Measurements from ENCODE around the gene FPR3. TPM values are rescaled to one million over a fixed set of nuclear protein-coding genes. Genes with fewer than 3 reads are reported as not detected.
"Not testable (repeated sequence)": the region's sequence is repeated elsewhere in the genome, so short reads cannot be mapped to it uniquely, and the experiment has no call there.

The FPR3 gene
- total and polyA plus RNA-seq, 8 donors = 0.79 to 75.0 (median 1.2) TPM

DNA sequence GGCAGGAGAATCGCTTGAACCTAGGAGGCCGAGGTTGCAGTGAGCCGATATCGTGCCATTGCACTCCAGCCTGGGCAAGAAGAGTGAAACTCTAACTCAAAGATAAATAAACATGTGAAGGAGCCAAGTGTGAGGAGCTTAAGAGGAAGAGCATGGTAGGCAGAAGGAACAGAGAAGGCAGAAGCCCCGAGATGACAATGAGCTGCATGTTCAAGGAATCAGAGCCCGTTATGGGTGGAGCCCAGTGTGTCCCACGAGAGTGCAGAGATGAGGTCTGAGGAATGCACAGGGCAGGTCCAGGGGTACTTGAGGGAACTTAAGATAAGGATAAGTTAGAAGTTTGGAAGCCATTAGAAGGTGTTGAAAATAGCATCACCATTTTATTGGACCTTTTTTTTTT lies 33.3 kb upstream of the FPR3 start:
- Histone ChIP-seq H3K27me3 (peaks cover 0 to 12% of the 10 kb centered on the region in 2 donors), H3K27ac (peak overlapping the region in 1 of 2 donors; percentile 85), H3K4me3 (peak overlapping the region in 1 of 2 donors; percentile 41), H3K9me3 (no peaks in the 10 kb centered on the region), H3K4me1 (peaks cover 0 to 21% of the 10 kb centered on the region in 2 donors), H3K36me3 (no peaks in the 10 kb centered on the region)
- no peak for DNase-seq
- ATAC-seq = peak; percentile 33
- TF ChIP-seq, protein P1, sequence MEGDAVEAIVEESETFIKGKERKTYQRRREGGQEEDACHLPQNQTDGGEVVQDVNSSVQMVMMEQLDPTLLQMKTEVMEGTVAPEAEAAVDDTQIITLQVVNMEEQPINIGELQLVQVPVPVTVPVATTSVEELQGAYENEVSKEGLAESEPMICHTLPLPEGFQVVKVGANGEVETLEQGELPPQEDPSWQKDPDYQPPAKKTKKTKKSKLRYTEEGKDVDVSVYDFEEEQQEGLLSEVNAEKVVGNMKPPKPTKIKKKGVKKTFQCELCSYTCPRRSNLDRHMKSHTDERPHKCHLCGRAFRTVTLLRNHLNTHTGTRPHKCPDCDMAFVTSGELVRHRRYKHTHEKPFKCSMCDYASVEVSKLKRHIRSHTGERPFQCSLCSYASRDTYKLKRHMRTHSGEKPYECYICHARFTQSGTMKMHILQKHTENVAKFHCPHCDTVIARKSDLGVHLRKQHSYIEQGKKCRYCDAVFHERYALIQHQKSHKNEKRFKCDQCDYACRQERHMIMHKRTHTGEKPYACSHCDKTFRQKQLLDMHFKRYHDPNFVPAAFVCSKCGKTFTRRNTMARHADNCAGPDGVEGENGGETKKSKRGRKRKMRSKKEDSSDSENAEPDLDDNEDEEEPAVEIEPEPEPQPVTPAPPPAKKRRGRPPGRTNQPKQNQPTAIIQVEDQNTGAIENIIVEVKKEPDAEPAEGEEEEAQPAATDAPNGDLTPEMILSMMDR (IDR thresholded peaks at IDR 0.05) = no peak
- intact Hi-C loops (cut with DNase I) = no loop called here

DNA sequence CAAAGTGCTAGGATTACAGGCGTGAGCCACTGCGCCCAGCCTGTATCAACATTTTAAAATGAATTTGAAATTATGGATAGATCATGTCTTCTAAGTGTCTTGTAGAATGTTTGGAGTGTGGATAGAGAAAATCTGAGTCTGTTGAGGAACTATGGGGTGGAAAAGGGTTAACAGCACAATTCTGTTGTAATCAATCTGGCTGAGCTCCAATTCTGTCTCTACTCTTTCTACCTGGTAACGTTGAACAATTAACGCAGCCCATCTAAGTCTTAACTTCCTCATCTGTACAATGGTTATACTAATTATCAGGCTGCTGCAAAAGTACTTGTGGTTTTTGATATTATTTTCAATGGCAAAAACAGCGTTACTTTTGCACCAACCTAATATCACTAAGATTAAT lies 29.9 kb upstream of the FPR3 start:
- Histone ChIP-seq H3K36me3 (peaks cover 0 to 11% of the 10 kb centered on the region in 2 donors), H3K4me1 (peaks cover 0 to 43% of the 10 kb centered on the region in 2 donors), H3K27me3 (peaks cover 0 to 12% of the 10 kb centered on the region in 2 donors), H3K9me3 (no peaks in the 10 kb centered on the region), H3K4me3 (peak overlapping the region in 1 of 2 donors; percentile 41), H3K27ac (peak overlapping the region in 1 of 2 donors; percentile 85)
- TF ChIP-seq, protein P1 (IDR thresholded peaks at IDR 0.05) = no peak
- intact Hi-C loops (cut with DNase I) = no loop called here
- DNase-seq (no peak), ATAC-seq (no peak)

DNA sequence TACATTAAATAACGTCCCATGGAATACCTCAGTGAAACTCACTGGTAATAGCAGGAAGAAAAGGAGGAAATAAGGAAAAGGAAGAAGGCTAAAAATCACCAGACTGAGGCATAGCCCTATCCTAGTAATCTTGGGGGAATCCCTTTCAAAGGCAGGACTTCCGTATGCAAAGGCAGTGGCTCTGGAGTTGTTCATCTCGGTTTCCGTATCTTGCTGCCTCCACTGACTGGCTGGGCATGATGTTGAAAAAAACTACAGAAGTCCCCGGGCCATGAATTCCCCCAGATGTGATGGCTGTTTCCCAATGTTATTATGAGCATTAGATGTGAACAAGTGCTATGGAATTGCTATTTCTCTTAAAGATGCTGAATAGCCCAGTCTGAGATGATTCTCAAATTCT lies 28.5 kb upstream of the FPR3 start:
- Histone ChIP-seq H3K27me3 (peaks cover 0 to 21% of the 10 kb centered on the region in 2 donors), H3K4me3 (no peak overlapping the region), H3K9me3 (no peaks in the 10 kb centered on the region), H3K36me3 (peaks cover 0 to 11% of the 10 kb centered on the region in 2 donors), H3K4me1 (peaks cover 0 to 57% of the 10 kb centered on the region in 2 donors), H3K27ac (peak overlapping the region in 1 of 2 donors; percentile 85)
- intact Hi-C loops (cut with DNase I) = no loop called here
- ATAC-seq = no peak
- TF ChIP-seq, protein P1 (IDR thresholded peaks at IDR 0.05) = no peak
- DNase-seq = no peak

DNA sequence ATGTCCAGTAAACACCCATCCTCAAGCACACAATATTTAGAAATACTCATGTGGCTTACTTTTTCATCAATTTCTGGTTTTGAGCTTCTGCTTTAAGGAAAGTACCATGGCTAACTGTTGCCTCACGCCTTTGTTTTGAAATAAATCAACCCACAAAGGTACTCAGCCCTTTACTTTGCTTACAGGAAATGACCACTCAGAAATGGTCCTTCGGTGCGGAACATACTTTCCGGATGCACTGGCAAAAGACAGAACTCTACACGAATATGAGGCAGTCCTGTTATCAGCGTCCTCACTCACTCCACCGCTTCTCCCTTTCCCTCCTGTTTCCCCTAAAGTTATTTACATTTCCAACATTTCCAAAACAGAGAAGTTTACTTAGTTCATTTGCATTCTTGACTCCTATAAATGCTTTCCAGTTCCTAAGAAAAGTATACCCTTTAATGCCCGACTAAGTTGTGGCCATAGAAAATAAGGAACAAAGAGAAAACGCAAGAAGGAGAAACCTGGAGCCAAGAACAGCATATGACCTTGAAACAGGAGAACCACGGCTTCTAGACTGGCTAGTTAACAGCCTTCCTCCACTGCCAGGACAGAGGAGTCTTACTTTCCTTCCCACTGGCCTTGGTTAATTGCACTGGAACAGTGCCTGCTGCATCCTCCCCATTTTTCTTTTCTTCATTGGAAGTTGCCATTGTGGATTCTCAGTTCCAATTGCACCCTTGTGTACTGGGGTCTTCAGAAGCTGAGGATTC lies 23.4 kb upstream of the FPR3 start:
- peaks cover 0 to 1% of the 10 kb centered on the region in 2 donors for H3K9me3 ChIP-seq
- H3K4me1 ChIP-seq = peaks cover 0 to 52% of the 10 kb centered on the region in 2 donors
- no peak for DNase-seq
- peak; percentile 29 for ATAC-seq
- H3K27ac ChIP-seq = peak overlapping the region; percentile 5 to 85
- H3K4me3 ChIP-seq = no peak overlapping the region
- H3K36me3 ChIP-seq = peaks cover 0 to 11% of the 10 kb centered on the region in 2 donors
- intact Hi-C loops (cut with DNase I) = no loop called here
- H3K27me3 ChIP-seq = peaks cover 0 to 22% of the 10 kb centered on the region in 2 donors
- TF ChIP-seq, protein P1 (IDR thresholded peaks at IDR 0.05) = no peak

DNA sequence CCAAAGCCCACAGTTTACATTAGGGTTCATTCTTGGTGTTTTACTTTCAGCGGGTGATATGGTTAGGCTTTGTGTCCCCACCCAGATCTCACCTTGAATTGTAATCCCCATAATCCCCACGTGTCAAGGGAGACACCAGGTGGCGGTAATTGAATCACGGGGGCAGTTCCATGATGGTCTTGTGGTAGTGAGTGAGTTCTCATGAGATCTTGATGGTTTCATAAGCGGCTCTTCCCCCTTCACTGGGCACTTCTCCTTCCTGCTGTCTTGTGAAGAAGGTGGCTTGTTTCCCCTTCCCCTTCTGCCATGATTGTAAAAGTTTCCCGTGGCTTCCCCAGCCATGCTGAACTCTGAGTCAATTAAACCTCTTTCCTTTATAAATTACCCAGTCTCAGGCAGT lies 22.0 kb upstream of the FPR3 start:
- H3K4me1 ChIP-seq = peaks cover 0 to 54% of the 10 kb centered on the region in 2 donors
- H3K9me3 ChIP-seq = peaks cover 0 to 1% of the 10 kb centered on the region in 2 donors
- TF ChIP-seq, protein P1 (IDR thresholded peaks at IDR 0.05) = no peak
- H3K4me3 ChIP-seq = no peak overlapping the region
- H3K27ac ChIP-seq = peak overlapping the region in 1 of 2 donors; percentile 85
- DNase-seq (no peak), ATAC-seq (no peak)
- H3K36me3 ChIP-seq = peaks cover 0 to 11% of the 10 kb centered on the region in 2 donors
- peaks cover 0 to 22% of the 10 kb centered on the region in 2 donors for H3K27me3 ChIP-seq
- intact Hi-C loops (cut with DNase I) = no loop called here

DNA sequence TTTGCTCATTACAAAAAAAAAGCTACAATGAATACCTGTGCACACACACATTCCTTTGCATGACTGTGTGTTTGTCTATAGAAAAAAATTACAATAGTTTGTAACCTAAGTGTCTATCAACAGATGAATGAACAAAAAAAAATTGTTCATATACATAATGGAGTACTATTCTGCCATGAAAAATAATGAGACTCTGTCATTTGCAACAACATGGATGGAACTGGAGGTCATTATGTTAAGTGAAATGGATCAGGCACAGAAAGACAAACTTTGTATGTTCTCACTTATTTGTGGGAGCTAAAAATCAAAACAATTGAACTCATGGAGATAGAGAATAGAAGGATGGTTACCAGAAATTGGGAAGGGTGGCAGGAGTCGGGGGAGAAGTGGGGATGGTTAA lies 18.4 kb upstream of the FPR3 start:
- H3K4me3 ChIP-seq; H3K27ac ChIP-seq; H3K9me3 ChIP-seq; DNase-seq; intact Hi-C loops (cut with DNase I); ATAC-seq; H3K36me3 ChIP-seq: not testable (repeated sequence)
- Histone ChIP-seq H3K27me3 (peaks cover 0 to 26% of the 10 kb centered on the region in 2 donors), H3K4me1 (peaks cover 0 to 49% of the 10 kb centered on the region in 2 donors)
